Tibial nerve (tissue), 4 donors: Measurements from ENCODE around the gene PHOSPHO1. TPM values are rescaled to one million over a fixed set of nuclear protein-coding genes. Genes with fewer than 3 reads are reported as not detected.
A peak's percentile ranks its signal among the peaks of the same experiment; 100 is the strongest.
"Not testable (repeated sequence)": the region's sequence is repeated elsewhere in the genome, so short reads cannot be mapped to it uniquely, and the experiment has no call there.

Source experiments
- DNase-seq, 2 donors: peaks; one replicate each; pipeline ENCODE4 v3.0.0-alpha.2; 2019; ENCODE audit warnings: low spot score in 2 of 2
- H3K27ac ChIP-seq, 4 donors: fragments of 200-600 bp; sonication (generic) in 3 of 4; one replicate each; pipeline ENCODE4 v1.5.1; 2017 to 2019; ENCODE audit warnings: mild to moderate bottlenecking in 1 of 4
- H3K27me3 ChIP-seq, 2 donors: fragments of 200-600 bp; sonication (generic) in 1 of 2; one replicate each; pipeline versions ENCODE4 v1.5.1 to v1.6.0; 2017 to 2019
- H3K36me3 ChIP-seq, 3 donors: fragments of 200-600 bp; sonication (generic); one replicate each; pipeline ENCODE4 v1.5.1; 2018 to 2019
- H3K4me1 ChIP-seq, 4 donors: fragments of 200-600 bp; sonication (generic) in 3 of 4; one replicate each; pipeline ENCODE4 v1.5.1; 2017 to 2019
- H3K4me3 ChIP-seq, 4 donors: fragments of 200-600 bp; sonication (generic) in 3 of 4; one replicate each; pipeline ENCODE4 v1.5.1; 2017 to 2019; ENCODE audit warnings: mild to moderate bottlenecking in 1 of 4, moderate library complexity in 1 of 4
- H3K9me3 ChIP-seq, 4 donors: fragments of 200-600 bp; sonication (generic) in 3 of 4; one replicate each; pipeline ENCODE4 v1.5.1; 2017 to 2019
- EP300 ChIP-seq, 2 donors: sonication (generic); formaldehyde crosslinking; IDR thresholded peaks; one replicate each; pipeline ENCODE4 v1.6.1; 2017; ENCODE audit warnings: antibody characterized with exemption in 2 of 2, mild to moderate bottlenecking in 1 of 2
- POLR2A ChIP-seq, 2 donors: fragments of 450-650 bp; IDR thresholded peaks; one replicate each; pipeline ENCODE4 v1.6.1; 2017; ENCODE audit warnings: antibody characterized with exemption in 2 of 2, mild to moderate bottlenecking in 2 of 2, moderate library complexity in 2 of 2
- WGBS, 2 donors: methylation state at CpG; one replicate each; pipeline ENCODE4 v1.1.5; 2018; 5-methylcytosine and 5-hydroxymethylcytosine counted together
- total RNA-seq, 4 donors: library from RNA; depleted of rRNA; stranded (reverse); fragments of >200 nt; gene quantifications; one replicate each; pipeline ENCODE4 v1.1.0, GENCODE V29; 2016
- TF ChIP-seq, protein P1 (sequence below), 5 experiments: fragments of 200-600 bp in 3 of 5; fragments of 450-650 bp in 2 of 5; sonication (generic) in 3 of 5; IDR thresholded peaks; one replicate each; pipeline ENCODE4 v1.5.1; 2016 to 2019; ENCODE audit warnings: antibody characterized with exemption in 5 of 5, mild to moderate bottlenecking in 3 of 5, moderate library complexity in 2 of 5

The PHOSPHO1 gene, protein sequence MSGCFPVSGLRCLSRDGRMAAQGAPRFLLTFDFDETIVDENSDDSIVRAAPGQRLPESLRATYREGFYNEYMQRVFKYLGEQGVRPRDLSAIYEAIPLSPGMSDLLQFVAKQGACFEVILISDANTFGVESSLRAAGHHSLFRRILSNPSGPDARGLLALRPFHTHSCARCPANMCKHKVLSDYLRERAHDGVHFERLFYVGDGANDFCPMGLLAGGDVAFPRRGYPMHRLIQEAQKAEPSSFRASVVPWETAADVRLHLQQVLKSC
- total RNA-seq, result 1 to 10 TPM in 1 of 4 donors, under 1 TPM in 2, not detected in 1; 0.21 to 1.3 (median 0.98) TPM

DNA sequence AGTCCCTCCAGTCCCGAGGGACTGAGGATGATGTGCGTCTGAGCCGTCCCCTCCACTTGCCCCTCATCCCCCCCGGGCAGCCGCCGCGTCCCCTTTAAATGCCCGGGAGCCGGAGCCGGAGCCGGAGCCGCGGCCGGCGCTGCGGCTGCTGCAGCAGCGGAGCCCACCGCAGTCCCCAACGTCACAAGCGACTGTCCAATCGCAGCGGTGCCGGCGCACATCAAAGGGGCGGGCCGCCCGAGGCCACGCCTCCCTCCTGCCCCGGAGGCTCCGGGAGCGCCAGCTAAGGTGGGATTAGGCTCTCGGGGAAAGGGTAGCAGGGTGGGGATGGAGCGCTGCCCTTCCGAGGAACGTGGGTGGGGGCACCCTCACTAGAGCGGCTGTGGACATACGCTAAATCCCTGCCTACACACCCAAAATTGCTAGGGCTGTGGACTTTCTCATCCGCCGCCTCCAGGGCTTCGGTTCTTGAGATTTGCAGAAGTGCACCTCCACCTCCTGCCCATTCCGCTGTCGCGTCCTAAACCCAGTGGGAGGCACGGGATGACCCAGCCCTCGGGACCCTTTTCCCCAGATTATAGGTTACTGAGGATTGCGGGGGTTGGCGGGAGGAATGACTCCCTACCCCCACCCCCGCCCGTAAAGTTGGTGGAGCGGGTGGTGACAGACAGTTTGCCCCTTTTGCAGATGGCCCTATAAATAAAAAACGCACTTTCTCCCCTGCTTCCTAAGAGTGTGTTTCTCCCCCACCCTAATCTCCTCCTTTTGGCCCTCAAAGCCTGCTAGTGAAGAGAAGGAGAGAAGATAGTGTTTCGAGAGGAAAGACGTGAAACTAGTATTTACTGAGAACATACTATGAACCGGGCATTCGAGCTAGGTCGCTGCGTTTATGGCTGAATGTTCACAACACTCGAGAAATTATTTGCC is at the start of gene PHOSPHO1:
Gene PHOSPHO1 (minus strand): TSS at position 152 of the 927 bp plus-strand sequence. CDS start 4,096 bp downstream, outside the sequence.
- Histone ChIP-seq H3K36me3 (no peaks in the 10 kb centered on the region), H3K4me1 (peaks cover 0 to 19% (median 11%) of the 10 kb centered on the region in 4 donors), H3K4me3 (peak within 1 kb of the TSS; percentile 20 to 62 (median 55)), H3K9me3 (no peaks in the 10 kb centered on the region), H3K27me3 (peaks cover 0 to 54% of the 10 kb centered on the region in 2 donors), H3K27ac (no peak within 1 kb of the TSS)
- peak; percentile 53 to 54 for DNase-seq
- TF ChIP-seq POLR2A (IDR thresholded peaks at IDR 0.05) (no peak), EP300 (IDR thresholded peaks at IDR 0.05) (no peak)
- TF ChIP-seq, protein P1, sequence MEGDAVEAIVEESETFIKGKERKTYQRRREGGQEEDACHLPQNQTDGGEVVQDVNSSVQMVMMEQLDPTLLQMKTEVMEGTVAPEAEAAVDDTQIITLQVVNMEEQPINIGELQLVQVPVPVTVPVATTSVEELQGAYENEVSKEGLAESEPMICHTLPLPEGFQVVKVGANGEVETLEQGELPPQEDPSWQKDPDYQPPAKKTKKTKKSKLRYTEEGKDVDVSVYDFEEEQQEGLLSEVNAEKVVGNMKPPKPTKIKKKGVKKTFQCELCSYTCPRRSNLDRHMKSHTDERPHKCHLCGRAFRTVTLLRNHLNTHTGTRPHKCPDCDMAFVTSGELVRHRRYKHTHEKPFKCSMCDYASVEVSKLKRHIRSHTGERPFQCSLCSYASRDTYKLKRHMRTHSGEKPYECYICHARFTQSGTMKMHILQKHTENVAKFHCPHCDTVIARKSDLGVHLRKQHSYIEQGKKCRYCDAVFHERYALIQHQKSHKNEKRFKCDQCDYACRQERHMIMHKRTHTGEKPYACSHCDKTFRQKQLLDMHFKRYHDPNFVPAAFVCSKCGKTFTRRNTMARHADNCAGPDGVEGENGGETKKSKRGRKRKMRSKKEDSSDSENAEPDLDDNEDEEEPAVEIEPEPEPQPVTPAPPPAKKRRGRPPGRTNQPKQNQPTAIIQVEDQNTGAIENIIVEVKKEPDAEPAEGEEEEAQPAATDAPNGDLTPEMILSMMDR (IDR thresholded peaks at IDR 0.05), result no peak
- WGBS, 2 donors, result 5 to 6% methylated on average over 45 to 48 of the region's 58 CpGs

DNA sequence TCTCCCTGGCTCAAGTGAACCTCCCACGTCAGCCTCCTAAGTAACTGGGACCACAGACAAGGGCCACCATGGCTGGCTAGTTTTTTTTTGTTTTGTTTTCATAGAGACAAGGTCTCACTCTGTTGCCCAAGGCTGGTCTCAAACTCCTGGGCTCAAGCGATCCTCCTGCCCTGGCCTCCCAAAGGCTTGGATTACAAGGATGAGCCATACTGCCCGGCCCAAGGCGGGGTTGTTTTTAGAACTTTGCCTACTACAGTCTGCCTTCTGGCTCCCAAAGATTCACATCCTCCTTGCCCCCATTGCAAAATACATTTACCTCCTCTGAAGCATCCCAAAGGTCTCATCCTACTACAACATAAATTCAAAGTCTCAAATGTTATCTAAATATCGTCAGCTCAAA is 49.5 kb upstream of the PHOSPHO1 start:
- Histone ChIP-seq H3K36me3 (no peaks in the 10 kb centered on the region), H3K4me1 (no peaks in the 10 kb centered on the region), H3K4me3 (no peak overlapping the region), H3K9me3 (peaks cover 0 to 5% (median 0%) of the 10 kb centered on the region in 4 donors), H3K27ac (no peak overlapping the region), H3K27me3 (no peaks in the 10 kb centered on the region)
- WGBS, 2 donors, result 86 to 89% methylated on average over 4 to 5 of the region's 5 CpGs
- TF ChIP-seq EP300 (IDR thresholded peaks at IDR 0.05) (no peak), POLR2A (IDR thresholded peaks at IDR 0.05) (no peak)
- TF ChIP-seq, protein P1 (IDR thresholded peaks at IDR 0.05), result no peak
- DNase-seq, result no peak

DNA sequence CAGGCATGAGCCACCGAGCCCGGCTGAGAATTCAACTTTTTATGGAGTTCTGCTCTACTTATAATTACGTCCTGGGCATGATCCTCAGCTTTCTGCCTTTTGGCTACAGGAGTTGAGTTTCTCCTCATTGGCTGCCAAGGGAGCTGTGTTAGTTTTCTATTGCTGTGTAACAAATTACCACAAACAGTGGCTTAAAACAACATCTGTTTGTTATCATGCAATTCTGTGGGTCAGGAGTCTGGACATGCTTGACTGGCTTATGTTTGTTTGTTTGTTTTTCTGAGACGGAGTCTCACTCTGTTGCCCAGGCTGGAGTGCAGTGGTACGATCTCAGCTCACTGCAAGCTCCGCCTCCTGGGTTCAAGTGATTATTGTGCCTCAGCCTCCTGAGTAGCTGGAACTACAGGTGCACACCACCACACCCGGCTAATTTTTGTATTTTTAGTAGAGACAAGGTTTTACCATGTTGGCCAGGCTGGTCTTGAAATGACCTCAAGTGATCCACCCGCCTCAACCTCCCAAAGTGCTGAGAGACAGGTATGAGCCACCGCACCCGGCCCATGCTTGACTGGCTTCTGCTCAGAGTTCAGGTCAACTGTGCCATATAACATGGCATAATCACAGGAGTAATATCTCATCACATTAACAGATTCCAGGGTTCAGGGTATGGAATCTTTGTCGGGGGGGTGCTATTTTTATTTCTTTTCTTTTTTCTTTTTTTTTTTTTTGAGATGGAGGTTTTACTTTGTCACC is 48.9 kb upstream of the PHOSPHO1 start:
- H3K4me1 ChIP-seq, H3K27me3 ChIP-seq, H3K36me3 ChIP-seq, H3K4me3 ChIP-seq, H3K27ac ChIP-seq, DNase-seq, H3K9me3 ChIP-seq: not testable (repeated sequence)
- WGBS, 2 donors, result 81 to 83% methylated on average over 11 of the region's 11 CpGs

DNA sequence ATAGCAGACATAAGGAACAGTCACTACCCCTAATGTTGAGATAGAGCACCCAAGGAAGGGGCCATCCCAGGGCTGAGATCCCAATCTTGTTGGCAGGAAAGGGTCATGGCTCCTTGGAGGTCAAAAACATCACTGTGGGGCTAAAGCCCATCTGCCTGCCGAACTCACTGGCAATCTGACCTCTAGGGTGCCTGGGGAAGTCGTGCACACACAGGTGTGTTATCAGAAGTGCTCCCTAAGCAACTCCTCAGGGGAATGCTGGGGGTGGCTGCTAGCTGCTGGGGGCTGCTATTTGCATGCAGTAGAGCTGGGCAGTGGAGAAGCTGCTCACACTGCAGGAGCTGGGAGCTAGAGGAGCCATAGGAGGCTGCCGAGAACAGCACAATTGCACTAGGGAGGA is 47.5 kb upstream of the PHOSPHO1 start:
- H3K4me3 ChIP-seq, result no peak overlapping the region
- peaks cover 0 to 5% (median 0%) of the 10 kb centered on the region in 4 donors for H3K9me3 ChIP-seq
- no peaks in the 10 kb centered on the region for H3K4me1 ChIP-seq
- no peak for TF ChIP-seq EP300 (IDR thresholded peaks at IDR 0.05)
- TF ChIP-seq, protein P1 (IDR thresholded peaks at IDR 0.05), result no peak
- TF ChIP-seq POLR2A (IDR thresholded peaks at IDR 0.05), result no peak
- no peaks in the 10 kb centered on the region for H3K27me3 ChIP-seq
- 42 to 75% methylated on average over 1 to 3 of the region's 3 CpGs for WGBS, 2 donors
- DNase-seq, result no peak
- H3K27ac ChIP-seq, result no peak overlapping the region
- no peaks in the 10 kb centered on the region for H3K36me3 ChIP-seq

DNA sequence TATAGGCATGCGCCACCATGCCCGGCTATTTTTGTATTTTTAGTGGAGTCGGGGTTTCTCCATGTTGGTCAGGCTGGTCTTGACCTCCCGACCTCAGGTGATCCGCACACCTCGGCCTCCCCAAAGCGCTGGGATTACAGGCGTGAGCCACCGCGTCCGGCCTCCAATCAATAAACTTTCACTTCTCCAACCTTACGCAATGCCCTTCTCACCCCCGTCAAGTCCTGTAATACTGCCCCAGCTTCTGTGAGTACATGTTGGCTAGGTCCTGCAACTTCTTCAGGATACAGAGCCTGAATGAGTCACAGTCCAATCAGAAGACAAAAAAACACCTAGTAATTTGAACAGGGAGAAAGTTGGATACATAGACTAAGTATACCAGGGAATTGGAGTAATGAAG is 47.1 kb upstream of the PHOSPHO1 start:
- Histone ChIP-seq H3K27me3 (no peaks in the 10 kb centered on the region), H3K36me3 (no peaks in the 10 kb centered on the region), H3K27ac (no peak overlapping the region), H3K4me3 (no peak overlapping the region), H3K9me3 (peaks cover 0 to 5% (median 0%) of the 10 kb centered on the region in 4 donors), H3K4me1 (no peaks in the 10 kb centered on the region)
- TF ChIP-seq, protein P1 (IDR thresholded peaks at IDR 0.05), result no peak
- TF ChIP-seq POLR2A (IDR thresholded peaks at IDR 0.05), result no peak
- no peak for TF ChIP-seq EP300 (IDR thresholded peaks at IDR 0.05)
- WGBS, 2 donors, result 90 to 91% methylated on average over 13 of the region's 13 CpGs
- DNase-seq, result no peak

DNA sequence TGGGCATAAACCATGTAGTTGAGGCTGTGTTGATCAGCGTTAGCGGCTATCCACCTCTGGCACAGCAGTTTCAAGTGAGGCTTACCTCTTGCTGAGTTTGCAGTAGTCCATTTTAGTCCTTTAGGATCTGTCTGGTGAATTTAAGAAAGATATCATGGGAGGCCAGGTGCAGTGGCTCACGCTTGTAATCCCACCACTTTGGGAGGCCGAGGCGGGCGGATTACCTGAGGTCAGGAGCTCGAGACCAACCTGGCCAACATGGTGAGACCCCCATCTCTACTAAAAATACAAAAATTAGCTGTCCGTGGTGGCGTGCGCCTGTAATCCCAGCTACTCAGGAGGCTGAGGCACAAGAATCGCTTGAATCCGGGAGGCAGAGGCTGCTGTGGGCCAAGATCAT is 45.4 kb upstream of the PHOSPHO1 start:
- H3K27ac ChIP-seq, H3K27me3 ChIP-seq, H3K9me3 ChIP-seq, DNase-seq, H3K36me3 ChIP-seq, H3K4me3 ChIP-seq, H3K4me1 ChIP-seq: not testable (repeated sequence)
- 94 to 95% methylated on average over 12 of the region's 12 CpGs for WGBS, 2 donors
